GM12875 (cell line): ENCODE data around the gene DUSP5.

Experiments
- H3K4me3 ChIP-seq: one replicate; pipeline ENCODE4 v1.5.1; 2011; ENCODE audit warnings: low read depth, low read length, control low read depth
- TF ChIP-seq, protein P1 (sequence below): IDR thresholded peaks from 2 replicates; pipeline ENCODE4 v1.5.1; 2011; ENCODE audit warnings: low read depth, mild to moderate bottlenecking, control low read depth, inconsistent platforms, low read length, moderate library complexity, borderline replicate concordance; ENCODE audit not compliant: insufficient read depth

Gene DUSP5

DNA sequence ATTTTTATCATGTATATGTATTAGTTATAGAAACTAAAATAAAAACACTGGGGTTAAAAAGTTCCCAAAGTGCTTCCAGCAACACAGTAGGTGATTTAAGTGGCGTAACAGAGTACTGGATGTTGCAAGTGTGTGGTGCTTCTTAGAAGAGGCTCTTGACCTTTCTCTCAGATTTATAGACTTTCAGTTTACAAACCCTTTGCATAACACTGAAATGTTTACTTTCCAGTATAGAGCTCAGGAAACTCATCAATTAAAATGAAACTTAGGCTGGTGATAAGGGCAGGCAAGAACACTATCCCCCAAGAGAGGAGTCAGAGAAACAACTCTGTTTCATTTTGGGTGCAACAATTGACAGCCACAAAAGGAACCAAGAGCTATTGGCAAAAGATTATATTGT, 42.3 kb downstream of the DUSP5 start:
- TF ChIP-seq, protein P1, sequence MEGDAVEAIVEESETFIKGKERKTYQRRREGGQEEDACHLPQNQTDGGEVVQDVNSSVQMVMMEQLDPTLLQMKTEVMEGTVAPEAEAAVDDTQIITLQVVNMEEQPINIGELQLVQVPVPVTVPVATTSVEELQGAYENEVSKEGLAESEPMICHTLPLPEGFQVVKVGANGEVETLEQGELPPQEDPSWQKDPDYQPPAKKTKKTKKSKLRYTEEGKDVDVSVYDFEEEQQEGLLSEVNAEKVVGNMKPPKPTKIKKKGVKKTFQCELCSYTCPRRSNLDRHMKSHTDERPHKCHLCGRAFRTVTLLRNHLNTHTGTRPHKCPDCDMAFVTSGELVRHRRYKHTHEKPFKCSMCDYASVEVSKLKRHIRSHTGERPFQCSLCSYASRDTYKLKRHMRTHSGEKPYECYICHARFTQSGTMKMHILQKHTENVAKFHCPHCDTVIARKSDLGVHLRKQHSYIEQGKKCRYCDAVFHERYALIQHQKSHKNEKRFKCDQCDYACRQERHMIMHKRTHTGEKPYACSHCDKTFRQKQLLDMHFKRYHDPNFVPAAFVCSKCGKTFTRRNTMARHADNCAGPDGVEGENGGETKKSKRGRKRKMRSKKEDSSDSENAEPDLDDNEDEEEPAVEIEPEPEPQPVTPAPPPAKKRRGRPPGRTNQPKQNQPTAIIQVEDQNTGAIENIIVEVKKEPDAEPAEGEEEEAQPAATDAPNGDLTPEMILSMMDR, result no peak
- H3K4me3 ChIP-seq, result no peak overlapping the region

DNA sequence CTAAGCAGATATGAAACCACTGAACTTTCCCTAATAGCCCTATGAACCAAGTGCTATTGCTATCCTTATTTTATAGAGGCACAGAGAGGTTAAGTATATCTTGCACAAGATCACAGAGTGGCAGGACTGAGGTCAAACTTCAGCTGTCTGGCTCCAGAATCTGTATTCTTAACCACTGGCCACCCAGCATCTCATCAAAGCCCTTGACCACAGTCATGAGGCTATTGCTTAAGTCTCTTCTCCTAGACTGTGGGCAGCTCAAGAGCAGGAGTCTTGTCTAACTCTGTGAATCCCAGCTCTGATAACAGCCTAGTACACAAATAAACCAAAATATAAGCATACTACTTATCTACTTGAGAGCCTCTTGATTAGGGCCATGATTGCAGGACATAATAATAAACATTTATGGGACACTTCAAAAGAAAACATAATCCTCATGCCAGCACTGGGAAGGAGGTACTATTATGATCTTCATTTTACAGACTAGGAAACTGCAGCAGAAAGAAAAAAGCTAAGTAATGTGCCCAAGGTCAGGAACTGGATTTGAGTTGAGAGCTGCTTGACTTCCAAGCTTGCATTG, 47.3 kb downstream of the DUSP5 start:
- TF ChIP-seq, protein P1, result no peak
- H3K4me3 ChIP-seq, result no peak overlapping the region

DNA sequence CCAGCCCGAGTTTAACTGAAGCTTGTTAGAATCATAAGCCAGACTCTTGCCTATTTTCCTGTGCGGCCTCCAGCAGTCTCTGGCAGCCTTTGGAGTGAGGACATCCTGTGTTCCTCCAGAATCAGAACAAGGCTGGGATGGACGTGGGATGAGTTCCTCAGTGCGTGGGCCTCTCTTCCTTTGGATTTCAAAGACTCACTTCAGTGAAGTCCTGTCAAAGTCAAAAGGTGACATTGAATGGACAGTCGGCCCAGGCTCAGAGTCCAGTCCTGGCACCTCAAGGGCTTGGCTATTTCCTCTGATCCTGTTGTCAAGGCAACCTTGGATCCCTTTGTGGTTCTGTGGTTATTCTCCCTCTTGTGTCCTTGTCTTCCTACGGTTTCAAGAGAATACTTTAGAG, 48.4 kb downstream of the DUSP5 start:
- no peak overlapping the region for H3K4me3 ChIP-seq
- TF ChIP-seq, protein P1, result no peak

DNA sequence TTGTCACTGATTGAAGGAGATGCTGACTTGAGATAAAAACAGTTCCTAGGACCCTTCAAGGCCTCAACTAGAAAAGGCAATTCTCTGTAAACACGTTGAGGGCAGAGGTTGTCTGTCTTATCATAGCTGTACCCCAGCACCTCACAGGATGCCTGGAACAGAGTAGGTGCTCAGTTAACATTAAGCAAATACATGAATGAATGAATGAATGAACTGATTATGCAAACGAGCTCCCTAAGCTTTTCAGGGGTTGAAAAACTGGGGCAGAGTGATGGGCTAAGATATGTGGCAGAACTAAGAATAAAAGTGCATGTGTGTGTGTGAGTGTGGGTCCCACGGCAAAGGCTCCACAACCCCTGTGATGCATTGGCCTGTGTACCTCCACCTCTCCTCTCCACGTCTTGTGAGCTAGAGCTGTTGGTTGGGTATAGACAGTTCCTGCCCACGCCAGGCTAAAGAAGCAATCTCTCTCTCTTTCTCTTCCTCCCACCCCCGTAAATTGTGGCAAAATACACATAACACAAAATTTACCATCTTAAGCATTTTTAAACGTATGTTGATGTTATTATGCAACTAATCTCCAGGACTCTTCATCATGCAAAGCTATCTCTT, 48.9 kb downstream of the DUSP5 start:
- H3K4me3 ChIP-seq, result no peak overlapping the region
- TF ChIP-seq, protein P1, result no peak

DNA sequence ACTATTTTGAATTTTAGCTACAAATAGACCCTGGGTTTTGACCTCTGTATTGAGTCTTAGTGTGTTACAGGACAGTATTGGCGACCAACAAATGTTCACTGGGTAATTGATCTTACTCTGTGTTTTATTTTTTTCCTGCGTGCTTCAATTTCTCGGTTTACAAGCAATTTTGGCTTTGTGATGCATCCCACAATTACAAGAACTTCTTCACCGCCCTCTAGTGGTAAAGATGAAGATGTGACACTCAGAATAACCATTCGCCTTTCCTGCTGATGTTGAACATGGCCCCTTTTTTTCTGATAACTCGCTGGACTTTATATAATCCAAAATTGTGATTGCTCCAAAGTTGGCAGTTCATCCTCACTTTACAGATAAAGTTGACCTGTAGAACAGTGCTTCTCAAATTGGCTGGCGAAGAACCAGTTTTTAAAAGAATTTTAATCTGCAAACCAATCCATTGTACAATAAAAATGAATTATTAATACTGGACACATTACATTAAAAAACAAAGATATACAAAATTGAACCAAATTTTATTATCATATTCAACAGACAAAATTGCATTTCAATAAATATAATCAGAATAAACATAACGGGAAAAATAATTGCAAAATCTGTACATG, 49.5 kb downstream of the DUSP5 start:
- H3K4me3 ChIP-seq, result no peak overlapping the region
- TF ChIP-seq, protein P1, result peak; percentile 56; the same call in 1 of the 2 replicates

DNA sequence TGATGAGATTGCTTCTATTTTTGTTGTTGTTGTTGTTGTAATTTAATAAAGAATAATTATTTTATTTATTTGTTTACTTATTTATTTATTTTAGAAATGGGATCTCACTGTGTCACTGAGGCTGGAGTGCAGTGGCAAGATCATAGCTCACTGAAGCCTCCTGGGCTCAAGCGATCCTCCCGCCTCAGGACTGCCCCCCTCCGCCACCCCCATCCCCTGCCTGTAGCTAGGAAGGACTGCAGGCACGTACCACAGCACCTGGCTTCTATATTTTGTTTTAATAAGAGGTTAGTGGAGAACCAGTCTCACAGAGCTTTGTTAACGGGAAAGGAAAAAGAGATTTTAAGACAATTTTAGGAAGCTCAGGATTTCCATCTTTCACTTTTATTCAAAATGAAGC, 50.3 kb downstream of the DUSP5 start:
- TF ChIP-seq, protein P1, result no peak
- no peak overlapping the region for H3K4me3 ChIP-seq

DNA sequence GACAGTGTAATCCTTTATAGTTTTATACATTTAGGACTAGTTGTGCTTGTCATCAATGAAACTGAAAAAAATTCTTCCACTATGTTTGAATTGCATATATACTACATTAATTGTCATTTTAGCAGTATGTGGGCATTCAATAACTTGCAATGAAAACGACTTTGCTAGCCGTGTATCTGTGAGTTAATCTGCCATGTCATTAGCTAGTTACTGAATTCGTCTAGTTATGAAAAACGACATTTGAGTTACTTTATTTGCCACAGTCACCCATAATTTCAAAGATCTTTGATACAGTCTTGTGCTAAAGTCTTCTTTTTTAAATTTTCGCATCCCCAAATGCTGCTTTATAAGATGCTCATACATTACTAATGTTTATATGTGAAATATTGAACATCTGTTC, 51.5 kb downstream of the DUSP5 start:
- TF ChIP-seq, protein P1, result no peak

More for the DNA sequence above, 51.5 kb downstream of the DUSP5 start:
- H3K4me3 ChIP-seq, result no peak overlapping the region
